ENCODE measurements around the gene WNT4.

WNT4 gene

GRCh38 chr1:22163137-22163536, 20.2 kb upstream of the WNT4 start:
- no peak for DNase-seq

GRCh38 chr1:22159891-22160290, 17.0 kb upstream of the WNT4 start:
- DNase-seq: no peak

- DNase-seq: no peak
Measured at GRCh38 chr1:22158654-22159053, 15.8 kb upstream of the WNT4 start.

GRCh38 chr1:22157359-22157966, 14.6 kb upstream of the WNT4 start:
- DNase-seq: no peak

- DNase-seq: no peak
Measured at GRCh38 chr1:22155517-22155916, 12.6 kb upstream of the WNT4 start.

- no peak for DNase-seq
Measured at GRCh38 chr1:22154626-22155025, 11.7 kb upstream of the WNT4 start.

- no peak for DNase-seq
Measured at GRCh38 chr1:22153660-22154437, 11.0 kb upstream of the WNT4 start.

GRCh38 chr1:22150923-22151322, 8.0 kb upstream of the WNT4 start:
- DNase-seq: no peak

- DNase-seq: no peak
Measured at GRCh38 chr1:22142315-22143064, 407 bp downstream of the WNT4 start.

GRCh38 chr1:22141554-22142314, 1.2 kb downstream of the WNT4 start:
- no peak for DNase-seq

GRCh38 chr1:22140694-22141093, 2.2 kb downstream of the WNT4 start:
- DNase-seq: no peak

- no peak for DNase-seq
Measured at GRCh38 chr1:22139817-22140216, 3.1 kb downstream of the WNT4 start.

GRCh38 chr1:22139066-22139594, 3.8 kb downstream of the WNT4 start:
- DNase-seq: no peak

- no peak for DNase-seq
Measured at GRCh38 chr1:22137004-22137720, 5.7 kb downstream of the WNT4 start.

GRCh38 chr1:22133931-22134324, 9.0 kb downstream of the WNT4 start:
- DNase-seq: no peak

- no peak for DNase-seq
Measured at GRCh38 chr1:22133247-22133930, 9.5 kb downstream of the WNT4 start.

- no peak for DNase-seq
Measured at GRCh38 chr1:22132517-22133235, 10.2 kb downstream of the WNT4 start.

- peak; percentile 51 for DNase-seq
Measured at GRCh38 chr1:22131875-22132486, 10.9 kb downstream of the WNT4 start.

GRCh38 chr1:22131062-22131461, 11.8 kb downstream of the WNT4 start:
- no peak for DNase-seq

GRCh38 chr1:22129501-22130117, 13.3 kb downstream of the WNT4 start:
- DNase-seq: no peak

Measured in stimulated activated CD4-positive, alpha-beta T cell treated with anti-CD3 and anti-CD28 coated beads, Interleukin-1b, Interleukin-23, amount 100 ng/mL, for 48 hours (primary cell).